NB4 (cell line): Measurements from ENCODE around the gene HMCN2.

Experiments
- MYC ChIP-seq: IDR thresholded peaks from 2 replicates; pipeline ENCODE4 v1.6.1; 2011; ENCODE audit warnings: low read depth, low read length
- POLR2A ChIP-seq: IDR thresholded peaks from 2 replicates; pipeline ENCODE4 v1.6.1; 2011; ENCODE audit warnings: mild to moderate bottlenecking; ENCODE audit not compliant: insufficient read length; ENCODE audit errors: extremely low read depth
- TF ChIP-seq, protein P1 (sequence below): IDR thresholded peaks from 2 replicates; pipeline ENCODE4 v1.6.1; 2011; ENCODE audit warnings: low read depth, low read length
- TF ChIP-seq, protein P2 (sequence below): IDR thresholded peaks from one replicate; pipeline ENCODE4 v1.5.1; 2012; ENCODE audit warnings: low read depth, low read length

DNA sequence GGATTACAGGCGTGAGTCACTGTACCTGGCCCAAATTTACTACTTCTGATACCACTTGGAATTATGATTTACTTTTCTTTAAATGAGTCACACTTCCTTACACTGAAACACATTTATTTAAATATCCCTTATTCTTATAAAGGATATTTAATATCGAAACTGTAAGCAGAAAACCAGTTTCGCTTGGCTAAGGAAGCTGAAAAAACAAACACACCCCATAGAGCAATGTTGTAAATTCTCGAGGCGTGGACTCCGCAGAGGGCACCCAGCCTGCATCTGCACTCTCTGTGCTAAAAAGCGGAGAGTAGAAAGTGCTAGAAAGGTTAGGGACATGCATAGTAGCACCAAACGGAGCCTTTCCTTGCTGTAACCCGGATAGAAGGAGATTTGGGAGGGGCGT is 86.5 kb downstream of the HMCN2 start:
- TF ChIP-seq, protein P1, sequence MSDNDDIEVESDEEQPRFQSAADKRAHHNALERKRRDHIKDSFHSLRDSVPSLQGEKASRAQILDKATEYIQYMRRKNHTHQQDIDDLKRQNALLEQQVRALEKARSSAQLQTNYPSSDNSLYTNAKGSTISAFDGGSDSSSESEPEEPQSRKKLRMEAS: no peak
- TF ChIP-seq, protein P2, sequence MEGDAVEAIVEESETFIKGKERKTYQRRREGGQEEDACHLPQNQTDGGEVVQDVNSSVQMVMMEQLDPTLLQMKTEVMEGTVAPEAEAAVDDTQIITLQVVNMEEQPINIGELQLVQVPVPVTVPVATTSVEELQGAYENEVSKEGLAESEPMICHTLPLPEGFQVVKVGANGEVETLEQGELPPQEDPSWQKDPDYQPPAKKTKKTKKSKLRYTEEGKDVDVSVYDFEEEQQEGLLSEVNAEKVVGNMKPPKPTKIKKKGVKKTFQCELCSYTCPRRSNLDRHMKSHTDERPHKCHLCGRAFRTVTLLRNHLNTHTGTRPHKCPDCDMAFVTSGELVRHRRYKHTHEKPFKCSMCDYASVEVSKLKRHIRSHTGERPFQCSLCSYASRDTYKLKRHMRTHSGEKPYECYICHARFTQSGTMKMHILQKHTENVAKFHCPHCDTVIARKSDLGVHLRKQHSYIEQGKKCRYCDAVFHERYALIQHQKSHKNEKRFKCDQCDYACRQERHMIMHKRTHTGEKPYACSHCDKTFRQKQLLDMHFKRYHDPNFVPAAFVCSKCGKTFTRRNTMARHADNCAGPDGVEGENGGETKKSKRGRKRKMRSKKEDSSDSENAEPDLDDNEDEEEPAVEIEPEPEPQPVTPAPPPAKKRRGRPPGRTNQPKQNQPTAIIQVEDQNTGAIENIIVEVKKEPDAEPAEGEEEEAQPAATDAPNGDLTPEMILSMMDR: no peak
- TF ChIP-seq POLR2A (no peak), MYC (no peak)
